Measurements from ENCODE around the gene MRPL28. TPM values are rescaled to one million over a fixed set of nuclear protein-coding genes. Genes with fewer than 3 reads are reported as not detected.
"Not testable (repeated sequence)": the region's sequence is repeated elsewhere in the genome, so short reads cannot be mapped to it uniquely, and the experiment has no call there.

The MRPL28 gene
- total and polyA plus RNA-seq, 9 donors = 28.4 to 57.7 (median 40.9) TPM

- Histone ChIP-seq H3K9me3 (no peaks in the 10 kb centered on the region), H3K27ac (peak within 1 kb of the TSS; percentile 59 to 73), H3K27me3 (no peaks in the 10 kb centered on the region), H3K36me3 (no peaks in the 10 kb centered on the region), H3K4me3 (peak within 1 kb of the TSS; percentile 64), H3K4me1 (ENCODE audit: insufficient read depth) (no peaks in the 10 kb centered on the region)
- intact Hi-C loops (cut with DNase I) = loop anchor here in 1 of 4 donors (10.0 kb wide), 1 partner anchor 118 kb away; the partner anchor contains the start of gene FAM234A
- WGBS, 3 donors = 1 to 2% (median 2%) methylated on average over 60 to 113 of the region's 113 CpGs
- TF ChIP-seq POLR2A (IDR thresholded peaks at IDR 0.05) (peak; percentile 43), CTCF (IDR thresholded peaks at IDR 0.05) (peak in 2 of 3 donors; percentile 32 to 69), EP300 (IDR thresholded peaks at IDR 0.05) (no peak)
- peak; percentile 100 for DNase-seq
Observed at GRCh38 chr16:352547-353403, 17.6 kb downstream of the MRPL28 start, which contains the start of gene AXIN1. TSS of gene AXIN1 (minus strand) at chr16:352723. CDS start at chr16:347025, 5,698 bp downstream.

GRCh38 chr16:351804-352520 lies 18.4 kb downstream of the MRPL28 start:
- Histone ChIP-seq H3K4me1 (ENCODE audit: insufficient read depth) (no peaks in the 10 kb centered on the region), H3K9me3 (no peaks in the 10 kb centered on the region), H3K4me3 (peak overlapping the region; percentile 64), H3K36me3 (no peaks in the 10 kb centered on the region), H3K27ac (peak overlapping the region; percentile 38 to 59), H3K27me3 (no peaks in the 10 kb centered on the region)
- DNase-seq = peak in 4 of 5 donors; percentile 49 to 72 (median 68)
- WGBS, 3 donors = 0 to 1% (median 1%) methylated on average over 41 to 95 of the region's 95 CpGs
- TF ChIP-seq POLR2A (IDR thresholded peaks at IDR 0.05) (no peak), EP300 (IDR thresholded peaks at IDR 0.05) (no peak), CTCF (IDR thresholded peaks at IDR 0.05) (no peak)
- intact Hi-C loops (cut with DNase I) = loop anchor here in 1 of 4 donors (10.0 kb wide), 1 partner anchor 117 kb away; the partner anchor contains the start of gene FAM234A

GRCh38 chr16:350203-350602 lies 20.1 kb downstream of the MRPL28 start:
- no peak overlapping the region for H3K4me3 ChIP-seq
- WGBS, 3 donors = 78 to 83% (median 82%) methylated on average over 8 of the region's 8 CpGs
- H3K4me1 ChIP-seq (ENCODE audit: insufficient read depth) = no peaks in the 10 kb centered on the region
- no peak for TF ChIP-seq POLR2A (IDR thresholded peaks at IDR 0.05)
- no peak for TF ChIP-seq EP300 (IDR thresholded peaks at IDR 0.05)
- TF ChIP-seq CTCF (IDR thresholded peaks at IDR 0.05) = no peak
- H3K36me3 ChIP-seq = no peaks in the 10 kb centered on the region
- no peaks in the 10 kb centered on the region for H3K9me3 ChIP-seq
- H3K27me3 ChIP-seq = no peaks in the 10 kb centered on the region
- H3K27ac ChIP-seq = no peak overlapping the region
- no peak for DNase-seq
- intact Hi-C loops (cut with DNase I) = loop anchor here in 1 of 4 donors (10.0 kb wide), 1 partner anchor 115 kb away; the partner anchor contains the start of gene FAM234A

- no peak overlapping the region for H3K4me3 ChIP-seq
- no peaks in the 10 kb centered on the region for H3K36me3 ChIP-seq
- no peak for TF ChIP-seq CTCF (IDR thresholded peaks at IDR 0.05)
- TF ChIP-seq EP300 (IDR thresholded peaks at IDR 0.05) = no peak
- no peak for TF ChIP-seq POLR2A (IDR thresholded peaks at IDR 0.05)
- intact Hi-C loops (cut with DNase I) = loop anchor here in 1 of 4 donors (5.0 kb wide), 1 partner anchor 112 kb away; no protein-coding TSS in a partner anchor
- H3K4me1 ChIP-seq (ENCODE audit: insufficient read depth) = no peaks in the 10 kb centered on the region
- no peak for DNase-seq
- WGBS, 3 donors = 84 to 91% (median 87%) methylated on average over 7 of the region's 7 CpGs
- no peaks in the 10 kb centered on the region for H3K27me3 ChIP-seq
- H3K9me3 ChIP-seq = no peaks in the 10 kb centered on the region
- no peak overlapping the region for H3K27ac ChIP-seq
Observed at GRCh38 chr16:349211-349610, 21.1 kb downstream of the MRPL28 start.

- not testable (repeated sequence) for H3K4me1 ChIP-seq (ENCODE audit: insufficient read depth); H3K36me3 ChIP-seq; H3K27me3 ChIP-seq; H3K27ac ChIP-seq; DNase-seq; H3K9me3 ChIP-seq; H3K4me3 ChIP-seq
- WGBS, 3 donors = 88 to 95% (median 95%) methylated on average over 10 of the region's 10 CpGs
- intact Hi-C loops (cut with DNase I) = loop anchor here in 1 of 4 donors (5.0 kb wide), 1 partner anchor 111 kb away; no protein-coding TSS in a partner anchor
Observed at GRCh38 chr16:348495-348894, 21.8 kb downstream of the MRPL28 start.

Data from ovary (tissue), 9 donors.